ENCODE results near the gene STK17A. TPM values are rescaled to one million over a fixed set of nuclear protein-coding genes. Genes with fewer than 3 reads are reported as not detected.
"Not testable (repeated sequence)": the region's sequence is repeated elsewhere in the genome, so short reads cannot be mapped to it uniquely, and the experiment has no call there.

The STK17A gene
- total RNA-seq, 1 experiment from 2014 or later = 4.5 TPM

- Histone ChIP-seq H3K27ac (no peak overlapping the region), H3K27me3 (0 out of 2 replicates have a peak, but pooled peaks cover 2% of the 10 kb centered on the region), H3K36me3 (no peaks in the 10 kb centered on the region), H3K4me1 (no peaks in the 10 kb centered on the region), H3K9me3 (replicated peaks) (no peaks in the 10 kb centered on the region), H3K4me3 (no peak overlapping the region)
- no peak for DNase-seq
These were observed 24.9 kb upstream of the STK17A start for GRCh38 chr7:43557831-43558495.

GRCh38 chr7:43559171-43559945, 23.6 kb upstream of the STK17A start:
- Histone ChIP-seq H3K9me3 (replicated peaks) (no peaks in the 10 kb centered on the region), H3K27me3 (peaks cover 5% of the 10 kb centered on the region; the same call in 1 of the 2 replicates), H3K36me3 (no peaks in the 10 kb centered on the region), H3K4me1 (no peaks in the 10 kb centered on the region), H3K27ac (no peak overlapping the region), H3K4me3 (no peak overlapping the region)
- no peak for DNase-seq

GRCh38 chr7:43559946-43560335, 23.0 kb upstream of the STK17A start:
- Histone ChIP-seq H3K36me3 (no peaks in the 10 kb centered on the region), H3K9me3 (replicated peaks) (no peaks in the 10 kb centered on the region), H3K27ac (no peak overlapping the region)

GRCh38 chr7:43560742-43561330, 22.1 kb upstream of the STK17A start:
- no peak overlapping the region for H3K4me3 ChIP-seq
- H3K36me3 ChIP-seq = no peaks in the 10 kb centered on the region
- H3K9me3 ChIP-seq (replicated peaks) = no peaks in the 10 kb centered on the region
- no peaks in the 10 kb centered on the region for H3K4me1 ChIP-seq
- peaks cover 3% of the 10 kb centered on the region; the same call in 1 of the 2 replicates for H3K27me3 ChIP-seq
- no peak for DNase-seq
- no peak overlapping the region for H3K27ac ChIP-seq

More at GRCh38 chr7:43559946-43560335, 23.0 kb upstream of the STK17A start:
- Histone ChIP-seq H3K27me3 (peaks cover 3% of the 10 kb centered on the region; the same call in 1 of the 2 replicates), H3K4me1 (no peaks in the 10 kb centered on the region), H3K4me3 (no peak overlapping the region)
- DNase-seq = no peak

GRCh38 chr7:43562383-43562782, 20.5 kb upstream of the STK17A start:
- no peaks in the 10 kb centered on the region for H3K36me3 ChIP-seq
- peaks cover 3% of the 10 kb centered on the region; the same call in 1 of the 2 replicates for H3K27me3 ChIP-seq
- H3K4me1 ChIP-seq = no peaks in the 10 kb centered on the region
- no peak overlapping the region for H3K27ac ChIP-seq
- H3K4me3 ChIP-seq = no peak overlapping the region
- DNase-seq = no peak
- no peaks in the 10 kb centered on the region for H3K9me3 ChIP-seq (replicated peaks)

- peaks cover 3% of the 10 kb centered on the region; the same call in 1 of the 2 replicates for H3K27me3 ChIP-seq
- no peak overlapping the region for H3K27ac ChIP-seq
- no peak overlapping the region for H3K4me3 ChIP-seq
- no peaks in the 10 kb centered on the region for H3K4me1 ChIP-seq
- no peaks in the 10 kb centered on the region for H3K36me3 ChIP-seq
- no peaks in the 10 kb centered on the region for H3K9me3 ChIP-seq (replicated peaks)
- DNase-seq = no peak
These were observed 17.1 kb upstream of the STK17A start for GRCh38 chr7:43565786-43566185.

- no peaks in the 10 kb centered on the region for H3K4me1 ChIP-seq
- H3K27ac ChIP-seq = no peak overlapping the region
These were observed 14.4 kb upstream of the STK17A start for GRCh38 chr7:43568529-43568928.

GRCh38 chr7:43569424-43569823, 13.5 kb upstream of the STK17A start:
- DNase-seq = peak in 1 of 2 experiments; percentile 10
- no peaks in the 10 kb centered on the region for H3K4me1 ChIP-seq
- H3K27ac ChIP-seq = no peak overlapping the region

More at GRCh38 chr7:43568529-43568928, 14.4 kb upstream of the STK17A start:
- peaks cover 3% of the 10 kb centered on the region; the same call in 1 of the 2 replicates for H3K27me3 ChIP-seq
- no peak overlapping the region for H3K4me3 ChIP-seq
- no peaks in the 10 kb centered on the region for H3K9me3 ChIP-seq (replicated peaks)
- H3K36me3 ChIP-seq = no peaks in the 10 kb centered on the region
- peak; percentile 37 to 51 for DNase-seq

GRCh38 chr7:43570688-43571365, 12.1 kb upstream of the STK17A start:
- Histone ChIP-seq H3K27me3 (no peaks in the 10 kb centered on the region), H3K9me3 (replicated peaks) (no peaks in the 10 kb centered on the region), H3K4me3 (no peak overlapping the region), H3K27ac (no peak overlapping the region), H3K36me3 (no peaks in the 10 kb centered on the region), H3K4me1 (no peaks in the 10 kb centered on the region)
- DNase-seq = no peak

More at GRCh38 chr7:43569424-43569823, 13.5 kb upstream of the STK17A start:
- Histone ChIP-seq H3K9me3 (replicated peaks) (no peaks in the 10 kb centered on the region), H3K36me3 (no peaks in the 10 kb centered on the region), H3K27me3 (no peaks in the 10 kb centered on the region), H3K4me3 (no peak overlapping the region)

- Histone ChIP-seq H3K36me3 (no peaks in the 10 kb centered on the region), H3K4me1 (0 out of 2 replicates have a peak, but pooled peaks cover under 1% of the 10 kb centered on the region), H3K27ac (no peak overlapping the region), H3K27me3 (no peaks in the 10 kb centered on the region), H3K4me3 (no peak overlapping the region), H3K9me3 (replicated peaks) (no peaks in the 10 kb centered on the region)
- peak; percentile 18 to 25 for DNase-seq
These were observed 10.3 kb upstream of the STK17A start for GRCh38 chr7:43572516-43573049.

GRCh38 chr7:43573832-43574231, 9.1 kb upstream of the STK17A start:
- not testable (repeated sequence) for H3K36me3 ChIP-seq; DNase-seq; H3K9me3 ChIP-seq (replicated peaks); H3K27me3 ChIP-seq; H3K4me1 ChIP-seq; H3K4me3 ChIP-seq; H3K27ac ChIP-seq

- no peak overlapping the region for H3K4me3 ChIP-seq
- H3K27ac ChIP-seq = no peak overlapping the region
- no peaks in the 10 kb centered on the region for H3K36me3 ChIP-seq
- H3K27me3 ChIP-seq = no peaks in the 10 kb centered on the region; the same call in 1 of the 2 replicates
- DNase-seq = no peak
- H3K4me1 ChIP-seq = 0 out of 2 replicates have a peak, but pooled peaks cover 3% of the 10 kb centered on the region
- no peaks in the 10 kb centered on the region for H3K9me3 ChIP-seq (replicated peaks)
These were observed 7.4 kb upstream of the STK17A start for GRCh38 chr7:43575506-43575905.

GRCh38 chr7:43576241-43576640, 6.7 kb upstream of the STK17A start:
- H3K4me3 ChIP-seq = no peak overlapping the region
- 0 out of 2 replicates have a peak, but pooled peaks cover 3% of the 10 kb centered on the region for H3K4me1 ChIP-seq
- H3K36me3 ChIP-seq = no peaks in the 10 kb centered on the region
- DNase-seq = no peak
- H3K27me3 ChIP-seq = no peaks in the 10 kb centered on the region; the same call in 1 of the 2 replicates
- H3K9me3 ChIP-seq (replicated peaks) = no peaks in the 10 kb centered on the region
- H3K27ac ChIP-seq = no peak overlapping the region

- Histone ChIP-seq H3K9me3 (replicated peaks) (no peaks in the 10 kb centered on the region), H3K27ac (no peak overlapping the region), H3K4me3 (no peak overlapping the region), H3K4me1 (0 out of 2 replicates have a peak, but pooled peaks cover 3% of the 10 kb centered on the region), H3K27me3 (no peaks in the 10 kb centered on the region; the same call in 1 of the 2 replicates), H3K36me3 (no peaks in the 10 kb centered on the region)
- peak; percentile 45 to 48 for DNase-seq
These were observed 5.4 kb upstream of the STK17A start for GRCh38 chr7:43577485-43577951.

All from SJCRH30 (cell line).